Activated CD4-positive, alpha-beta T cell treated with anti-CD3 and anti-CD28 coated beads, Interleukin-2, Interleukin-4, amounts not matched to agents 100 ng/mL and 50 ng/mL, durations not matched to agents 16 hours and 8 hours (primary cell): ENCODE data around the gene GALE.
"Not testable (repeated sequence)": the region's sequence is repeated elsewhere in the genome, so short reads cannot be mapped to it uniquely, and the experiment has no call there.

ENCODE experiments used
- DNase-seq: peaks from one replicate; pipeline ENCODE4 v3.0.0-alpha.2; 2020; ENCODE audit warnings: low spot score

The GALE gene

DNA sequence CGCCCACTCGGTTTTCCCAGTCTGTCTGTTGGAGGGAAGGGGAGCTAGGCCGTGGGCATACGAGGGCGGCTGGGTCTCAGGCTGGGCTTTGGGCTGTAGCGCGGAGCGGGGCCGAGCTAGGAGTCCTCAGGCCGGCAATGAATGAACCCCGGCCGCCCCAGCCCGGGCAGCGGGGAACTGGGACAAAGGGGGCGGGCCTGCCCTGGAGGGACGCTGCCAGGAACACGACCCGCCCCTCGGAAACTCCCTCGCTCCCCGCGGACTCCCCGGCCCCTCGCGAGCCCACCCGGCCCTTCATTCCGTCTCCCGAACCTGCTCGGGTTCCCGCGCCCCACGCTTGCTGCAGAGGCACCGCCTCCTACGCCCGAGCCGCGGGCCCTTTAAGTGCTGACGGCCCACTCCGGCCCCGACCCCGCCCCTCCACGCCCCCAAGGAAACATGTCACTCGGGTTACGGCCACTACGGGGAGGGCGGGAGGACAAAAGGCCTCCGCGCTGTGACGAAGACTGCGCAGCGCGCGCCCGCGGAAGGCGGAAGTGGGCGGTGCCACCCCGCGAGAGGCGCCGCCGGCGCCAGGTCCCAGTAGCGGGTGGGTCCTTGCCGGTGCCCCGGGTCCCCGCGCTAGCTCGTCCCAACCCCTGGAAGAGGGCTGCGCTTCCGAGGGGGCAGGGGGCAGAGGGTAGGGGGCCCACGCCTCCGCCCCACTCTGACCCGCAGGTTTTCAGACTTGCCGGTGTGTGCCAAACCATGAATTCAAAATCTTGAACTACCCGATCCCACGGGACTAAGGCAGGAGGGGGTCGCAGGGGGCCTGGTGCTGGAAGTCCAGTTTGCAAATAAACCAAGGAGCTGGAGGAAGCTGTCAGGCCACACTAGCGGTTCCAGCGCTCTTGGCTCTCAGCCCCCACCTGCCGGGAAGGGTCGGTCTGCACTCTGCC, at the start of gene GALE:
Gene GALE (minus strand): TSS at position 355 of the 938 bp plus-strand sequence. CDS start 1,747 bp downstream, outside the sequence.
- DNase-seq = peak; percentile 98

DNA sequence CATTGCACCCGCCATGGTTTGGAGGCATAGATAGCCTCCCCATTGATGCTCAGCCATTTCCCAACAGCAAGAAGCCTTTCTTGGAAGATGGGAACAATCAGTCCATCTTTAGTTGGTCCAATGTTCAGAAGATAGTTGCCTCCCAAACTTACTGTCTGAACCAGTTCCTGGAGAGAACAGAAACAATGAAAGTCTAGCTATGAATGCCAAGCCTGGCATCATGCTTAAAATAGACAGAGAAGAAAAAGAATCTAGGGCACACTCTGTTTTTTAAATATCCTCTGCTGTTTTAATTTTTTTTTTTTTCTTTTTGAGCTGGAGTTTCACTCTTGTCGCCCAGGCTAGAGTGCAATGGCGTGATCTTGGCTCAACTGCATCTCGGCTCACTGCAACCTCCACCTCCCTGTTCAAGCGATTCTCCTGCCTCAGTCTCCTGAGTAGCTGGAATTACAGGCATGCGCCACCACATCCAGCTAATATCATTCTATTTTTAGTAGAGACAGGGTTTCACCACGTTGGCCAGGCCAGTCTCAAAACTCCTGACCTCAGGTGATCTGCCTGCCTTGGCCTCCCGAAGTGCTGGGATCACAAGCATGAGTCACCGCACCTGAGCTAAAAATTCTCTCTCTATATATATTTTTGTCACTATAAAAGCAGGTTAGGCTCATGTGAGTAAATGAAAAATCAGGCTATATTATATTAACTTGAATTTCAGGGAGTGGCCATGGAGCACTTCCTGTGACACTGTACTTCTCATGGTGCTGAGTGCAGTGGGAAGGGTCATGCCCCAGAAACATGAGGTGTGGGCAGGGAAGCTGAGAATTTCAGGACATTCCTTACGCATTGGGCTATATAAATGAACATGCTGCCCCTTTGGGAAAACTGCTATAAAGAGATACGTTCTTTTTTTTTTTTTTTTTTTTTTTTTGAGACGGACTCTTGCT, 48.4 kb upstream of the GALE start:
- DNase-seq = no peak

DNA sequence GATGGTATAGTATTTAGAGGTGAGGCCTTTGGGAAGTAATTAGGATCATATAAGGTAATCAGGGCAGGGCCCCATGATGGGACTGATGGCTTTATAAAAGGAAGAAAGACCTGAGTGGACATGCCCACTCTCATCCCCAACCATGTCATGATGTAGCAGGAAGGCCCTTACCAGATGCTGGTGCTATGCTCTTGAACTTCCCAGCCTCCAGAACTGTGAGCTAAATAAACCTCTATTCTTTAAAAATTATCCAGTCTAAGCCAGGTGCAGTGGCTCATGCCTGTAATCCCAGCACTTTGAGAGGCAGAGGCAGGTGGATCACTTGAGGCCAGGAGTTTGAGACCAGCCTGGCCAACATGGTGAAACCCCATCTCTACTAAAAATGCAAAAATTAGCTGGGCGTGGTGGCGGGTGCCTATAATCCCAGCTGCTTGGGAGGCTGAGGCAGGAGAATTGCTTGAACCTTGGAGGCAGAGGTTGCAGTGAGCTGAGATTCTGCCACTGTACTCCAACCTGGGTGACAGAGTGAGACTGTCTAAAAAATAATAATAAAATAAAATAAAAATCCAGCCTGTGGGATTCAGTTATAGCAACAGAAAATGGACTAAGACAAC, 47.0 kb upstream of the GALE start:
- not testable (repeated sequence) for DNase-seq

DNA sequence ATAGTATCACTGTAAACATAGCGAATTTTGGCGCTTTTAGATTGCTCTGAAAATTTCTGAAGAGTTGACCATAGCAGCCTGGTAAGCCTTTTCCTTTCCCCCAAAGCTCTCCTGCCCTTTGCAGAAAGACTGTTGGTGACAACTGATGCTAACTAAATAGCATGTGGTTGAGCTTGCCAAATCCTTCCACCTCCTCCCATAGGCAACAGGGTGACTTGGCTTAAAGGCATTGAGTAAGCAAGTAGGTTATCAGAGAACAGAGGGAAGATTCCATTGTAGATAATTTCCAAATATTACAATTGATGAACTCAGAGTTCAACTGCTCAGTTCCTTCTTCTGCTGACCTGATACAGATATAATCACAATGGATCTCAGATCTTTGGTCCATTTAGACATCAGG, 44.6 kb upstream of the GALE start:
- no peak for DNase-seq

DNA sequence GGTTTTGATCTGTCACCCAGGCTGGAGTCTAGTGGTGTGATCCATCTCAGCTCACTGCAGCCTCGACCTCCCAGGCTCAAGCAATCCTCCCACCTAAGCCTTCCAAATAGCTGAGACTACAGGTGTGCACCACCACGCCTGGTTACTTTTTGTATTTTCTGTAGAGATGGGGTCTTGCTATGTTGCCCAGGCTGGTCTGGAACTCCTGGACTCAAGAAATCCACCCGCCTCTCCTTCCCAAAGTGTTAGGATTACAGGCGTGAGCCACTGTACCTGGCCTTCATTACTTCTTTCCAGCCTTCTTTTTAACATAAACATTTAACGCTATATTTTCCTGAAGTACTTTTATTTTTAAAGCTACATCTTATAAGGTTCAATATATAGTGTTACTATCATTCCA, 43.1 kb upstream of the GALE start:
- DNase-seq = no peak

DNA sequence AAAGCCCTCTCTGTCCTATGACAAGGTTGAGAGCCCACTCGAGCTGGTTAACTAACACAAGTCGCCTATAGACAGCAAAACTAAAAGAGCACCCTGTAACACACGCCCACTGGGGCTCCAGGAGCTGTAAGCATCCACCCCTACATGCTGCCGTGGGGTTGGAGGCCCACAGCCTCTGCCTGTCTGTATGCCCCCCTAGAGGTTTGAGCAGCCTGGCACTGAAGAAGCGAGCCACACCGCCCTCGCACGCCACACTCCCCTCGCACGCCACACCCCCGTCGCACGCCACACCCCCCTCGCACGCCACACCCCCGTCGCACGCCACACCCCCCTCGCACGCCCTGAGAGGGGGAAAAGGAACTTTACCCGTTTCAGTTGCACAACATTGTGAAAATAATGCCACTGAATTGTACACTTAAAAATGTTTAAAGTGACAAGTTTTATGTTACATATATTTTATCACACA, 37.9 kb upstream of the GALE start:
- peak; percentile 64 for DNase-seq

DNA sequence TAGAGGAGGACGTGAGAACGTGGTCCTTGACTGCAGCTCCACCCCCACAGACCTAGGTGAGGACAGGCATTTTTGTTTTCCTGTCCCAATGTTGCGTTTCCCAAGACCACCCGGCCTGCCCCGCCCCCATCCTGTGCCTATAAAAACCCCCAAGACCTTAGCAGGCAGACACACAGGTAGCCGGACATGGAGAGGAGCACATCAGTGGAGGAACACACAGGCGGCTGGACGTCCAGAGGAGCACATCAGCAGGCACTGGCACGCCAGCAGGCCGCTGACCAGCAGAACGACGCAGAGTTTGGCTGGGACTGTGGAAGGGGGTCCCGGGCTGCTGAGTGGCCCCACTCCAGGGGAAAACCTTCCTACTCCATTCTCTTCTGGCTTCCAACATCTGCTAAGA, 37.4 kb upstream of the GALE start:
- no peak for DNase-seq

DNA sequence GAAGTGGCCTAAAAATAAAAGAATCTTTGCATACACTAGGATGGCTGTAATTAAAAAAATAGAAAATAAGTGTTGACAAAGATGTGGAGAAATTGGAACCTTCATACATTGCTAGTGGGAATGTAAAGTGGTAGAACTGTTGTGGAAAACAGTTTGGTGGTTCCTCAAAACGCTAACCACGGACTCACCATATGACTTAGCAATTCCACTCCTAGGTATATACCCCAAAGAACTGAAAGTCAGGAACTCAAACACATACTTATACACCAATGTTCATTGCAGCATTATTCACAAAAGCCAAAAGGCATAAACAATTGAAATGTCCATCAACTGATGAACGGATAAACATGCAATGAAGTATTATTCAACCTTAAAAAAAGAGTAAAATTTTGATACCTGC, 35.5 kb upstream of the GALE start:
- DNase-seq = no peak

DNA sequence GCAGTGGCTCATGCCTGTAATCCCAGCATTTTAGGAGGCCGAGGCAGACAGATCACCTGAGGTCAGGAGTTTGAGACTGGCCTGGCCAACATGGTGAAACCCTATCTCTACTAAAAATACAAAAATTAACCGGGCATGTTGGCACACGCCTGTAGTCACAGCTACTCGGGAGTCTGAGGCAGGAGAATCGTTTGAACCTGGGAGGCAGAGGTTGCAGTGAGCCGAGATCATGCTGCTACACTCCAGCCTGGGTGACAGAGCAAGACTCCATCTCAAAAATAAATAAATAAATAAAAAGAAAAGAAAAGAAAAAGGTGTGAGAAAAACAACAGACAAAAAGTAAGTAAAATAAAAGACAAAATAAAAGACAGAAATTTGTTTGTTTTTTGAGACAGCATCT, 33.6 kb upstream of the GALE start:
- not testable (repeated sequence) for DNase-seq

DNA sequence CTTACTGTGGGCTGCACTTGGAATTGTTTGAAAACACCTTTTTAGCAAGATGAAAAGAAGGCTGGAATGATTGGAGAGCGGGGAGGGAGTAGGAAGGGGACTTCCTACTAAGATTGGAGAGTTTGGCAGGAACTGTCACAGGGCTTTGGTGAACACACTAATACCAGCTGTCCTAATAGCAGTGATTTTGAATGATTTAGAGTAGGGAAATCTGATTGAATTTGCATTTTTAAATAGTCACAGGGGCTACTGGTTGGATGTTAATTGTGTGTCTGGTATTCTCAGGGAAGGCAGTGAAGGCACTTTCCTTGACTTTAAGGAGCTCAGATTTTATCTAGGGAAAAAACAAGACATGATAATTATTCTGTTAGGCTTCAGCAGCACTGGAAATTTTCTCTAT, 27.2 kb upstream of the GALE start:
- no peak for DNase-seq

DNA sequence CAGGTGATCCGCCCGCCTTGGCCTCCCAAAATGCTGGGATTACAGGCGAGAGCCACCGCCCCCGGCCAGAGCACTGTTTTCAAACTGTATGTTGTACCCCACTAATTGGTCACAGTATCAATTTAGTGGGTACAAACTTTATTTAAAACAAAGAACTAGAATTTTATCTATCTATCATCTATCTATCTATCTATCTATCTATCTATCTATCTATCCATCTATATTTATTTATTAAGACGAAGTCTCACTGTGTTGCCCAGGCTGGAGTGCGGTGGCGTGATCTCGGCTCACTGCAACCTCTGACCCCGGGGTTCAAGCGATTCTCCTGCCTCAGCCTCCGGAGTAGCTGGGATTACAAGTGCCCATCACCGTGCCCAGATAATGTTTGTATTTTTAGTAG, 26.0 kb upstream of the GALE start:
- DNase-seq = not testable (repeated sequence)

DNA sequence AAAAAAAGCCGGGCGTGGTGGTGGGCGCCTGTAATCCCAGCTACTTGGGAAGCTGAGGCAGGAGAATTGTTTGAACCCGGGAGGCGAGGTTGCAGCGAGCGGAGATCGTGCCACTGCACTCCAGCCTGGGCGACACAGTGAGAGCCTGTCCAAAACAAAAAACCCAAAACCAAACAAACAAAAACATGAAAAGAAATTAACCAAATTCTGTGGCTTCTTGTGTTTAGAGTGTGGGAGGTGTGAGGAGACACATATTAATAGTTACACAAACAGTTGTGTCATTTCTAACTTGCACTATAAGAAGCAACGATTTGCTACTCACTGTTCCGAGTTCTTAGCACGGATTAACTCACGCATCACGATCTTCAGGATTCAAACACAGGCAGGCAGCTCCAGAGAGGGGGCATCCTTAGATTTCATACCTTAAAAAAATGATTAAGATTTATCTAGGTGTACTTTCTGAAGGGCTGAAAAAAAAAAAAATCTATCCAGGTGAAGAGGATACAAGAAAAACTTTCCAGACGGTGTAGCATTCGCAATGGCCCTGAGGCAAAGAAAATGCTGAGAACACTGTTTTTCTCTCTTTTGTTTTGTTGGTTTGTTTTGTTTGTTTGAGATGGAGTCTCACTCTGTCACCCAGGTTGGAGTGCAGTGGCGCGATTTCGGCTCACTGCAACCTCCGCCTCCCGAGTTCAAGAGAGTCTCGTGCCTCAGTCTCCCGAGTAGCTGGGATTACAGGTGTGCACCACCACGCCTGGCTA, 25.4 kb upstream of the GALE start:
- peak; percentile 25 for DNase-seq

DNA sequence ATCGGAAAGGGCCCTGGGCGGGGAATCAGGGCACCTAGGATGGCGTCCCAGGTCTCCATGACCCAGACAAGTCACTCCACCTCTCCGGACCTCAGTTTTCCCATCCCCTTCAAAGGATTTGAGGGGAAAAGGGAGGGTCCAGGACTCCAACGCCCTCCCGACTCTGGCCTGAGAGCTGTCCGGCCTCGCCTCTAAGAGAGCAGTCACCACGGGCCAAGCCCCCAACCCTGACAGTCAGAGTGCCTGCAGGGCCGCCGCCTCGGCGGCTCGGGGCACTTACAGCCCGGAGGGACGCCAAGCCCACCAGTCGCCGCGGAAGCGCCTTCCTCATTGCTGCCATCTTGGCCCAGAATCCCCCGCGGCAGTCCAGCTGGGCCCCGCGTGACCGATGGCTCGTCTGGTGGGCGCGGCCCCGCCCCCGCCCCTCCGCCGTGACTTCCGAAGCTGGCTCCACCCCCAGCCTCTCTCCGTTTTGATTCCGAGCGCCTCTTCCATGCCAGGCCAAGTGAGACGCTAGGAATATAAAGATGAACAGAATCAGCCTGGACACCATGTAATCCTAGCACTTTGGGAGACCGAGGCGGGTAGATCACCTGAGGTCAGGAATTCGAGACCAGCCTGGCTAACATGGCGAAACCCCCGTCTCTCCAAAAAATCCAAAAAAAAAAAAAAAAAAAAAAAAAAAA, 24.7 kb upstream of the GALE start, which contains the start of gene HMGCL:
Gene HMGCL (minus strand): TSS at position 354 of the 686 bp plus-strand sequence. CDS start 14 bp downstream, at position 340.
- DNase-seq = peak; percentile 86

DNA sequence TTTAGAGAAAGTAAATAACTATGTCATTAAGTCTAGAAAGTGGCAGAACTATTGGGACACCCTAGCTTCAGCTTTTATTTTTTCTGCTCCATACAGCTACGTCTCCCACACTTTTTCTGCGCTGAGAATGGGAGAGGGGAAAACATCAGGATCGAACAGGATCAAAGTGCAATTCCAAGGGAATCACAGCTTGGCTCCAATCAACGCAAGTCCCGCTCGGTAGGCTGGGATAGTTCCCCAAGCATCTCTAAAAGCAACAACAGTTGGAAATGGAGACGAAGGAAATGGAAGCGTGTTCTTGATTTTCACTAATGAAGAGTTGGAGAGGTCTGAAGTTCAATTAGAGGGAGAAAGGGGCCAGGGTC, 24.1 kb upstream of the GALE start:
- no peak for DNase-seq

DNA sequence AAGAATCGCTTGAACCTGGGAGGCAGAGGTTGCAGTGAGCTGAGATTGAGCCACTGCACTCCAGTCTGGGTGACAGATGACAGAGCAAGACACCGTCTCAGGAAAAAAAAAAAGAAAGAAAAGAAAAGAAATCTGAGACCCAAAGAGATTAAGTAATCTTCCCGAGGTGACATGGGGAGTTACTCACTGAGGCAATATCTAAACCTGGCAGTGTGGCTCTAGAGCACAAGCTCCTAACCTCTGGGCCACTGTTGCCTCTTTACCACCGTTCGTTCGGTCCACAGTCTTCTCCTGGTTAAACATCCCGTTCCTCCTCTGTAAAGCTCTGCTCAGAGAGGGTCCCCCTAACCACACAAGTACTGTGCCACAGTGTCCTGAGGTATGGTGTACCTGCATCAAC, 23.2 kb upstream of the GALE start:
- DNase-seq = no peak

DNA sequence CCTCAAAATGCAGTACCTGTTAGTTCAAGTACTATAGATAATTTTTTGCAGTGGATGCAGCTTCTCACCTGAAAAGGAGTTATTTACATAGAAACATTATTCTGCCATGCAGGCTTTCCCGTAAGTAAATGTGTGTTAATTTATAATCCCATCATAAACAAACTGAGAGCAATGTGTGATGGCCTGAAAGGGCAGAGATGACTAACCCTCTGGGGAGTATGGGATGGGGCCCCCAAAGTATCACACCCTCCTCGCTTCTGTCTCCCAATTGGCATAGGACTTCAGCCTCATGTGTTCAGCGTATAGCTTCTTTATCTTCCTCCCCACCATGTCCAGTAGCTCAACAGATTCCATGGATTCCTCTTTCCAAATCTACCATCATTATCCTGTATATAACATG, 17.1 kb upstream of the GALE start:
- no peak for DNase-seq

DNA sequence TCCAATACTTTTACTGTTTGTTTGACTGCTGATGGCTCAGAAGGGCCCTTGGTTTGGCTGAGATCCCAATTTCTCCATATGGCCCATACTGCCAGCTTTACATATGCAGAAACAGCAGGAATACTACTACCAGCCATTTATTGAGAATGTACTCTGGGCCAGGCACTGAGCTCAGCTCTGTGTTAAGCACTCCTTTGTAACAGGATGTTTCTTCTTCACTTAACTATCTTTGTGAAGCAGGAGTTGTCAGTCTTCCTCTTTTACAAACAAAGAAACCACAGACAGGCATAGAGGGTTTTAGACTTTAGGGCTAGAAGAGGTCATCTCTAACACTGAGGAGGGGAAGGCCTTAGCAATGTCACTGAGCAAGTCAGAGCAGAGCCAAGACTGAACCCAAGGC, 16.4 kb upstream of the GALE start:
- no peak for DNase-seq

DNA sequence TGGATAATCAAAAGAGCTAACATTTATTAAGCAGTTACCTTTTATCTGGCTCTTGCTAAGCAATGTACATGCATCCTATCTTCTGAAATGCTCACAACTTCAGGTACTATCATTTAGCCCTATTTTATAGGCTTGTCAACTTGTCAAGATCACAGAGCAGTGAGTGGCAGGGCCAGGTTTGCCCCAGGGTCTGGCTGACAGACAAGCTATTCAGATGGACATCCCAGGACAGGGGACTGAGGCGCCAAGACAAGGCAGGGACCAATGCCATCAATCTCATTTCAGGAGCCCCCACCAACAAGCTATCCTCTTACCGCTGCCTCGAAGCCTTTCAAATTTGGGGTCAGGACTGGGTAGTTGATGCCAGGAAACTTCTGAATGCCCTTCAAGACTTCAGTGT, 15.8 kb upstream of the GALE start:
- no peak for DNase-seq

DNA sequence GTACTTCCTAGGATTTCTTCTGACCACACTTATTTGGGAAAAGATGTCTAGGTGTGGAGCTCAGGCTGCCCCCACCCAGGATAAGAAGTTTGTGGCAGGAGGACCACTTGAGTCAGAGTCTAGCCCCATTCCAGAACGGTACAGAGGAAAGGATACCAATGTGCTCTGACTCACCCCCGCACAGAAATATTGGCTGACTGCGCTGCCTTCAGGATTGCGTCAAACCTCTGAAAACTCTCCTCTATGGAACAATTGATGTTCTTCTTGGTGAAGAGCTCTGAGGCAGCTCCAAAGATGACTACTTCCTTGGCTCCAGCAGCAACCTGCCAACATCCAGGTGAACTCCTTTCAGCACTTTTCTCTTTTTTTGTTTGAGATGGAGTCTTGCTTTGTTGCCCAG, 13.5 kb upstream of the GALE start:
- DNase-seq = no peak

DNA sequence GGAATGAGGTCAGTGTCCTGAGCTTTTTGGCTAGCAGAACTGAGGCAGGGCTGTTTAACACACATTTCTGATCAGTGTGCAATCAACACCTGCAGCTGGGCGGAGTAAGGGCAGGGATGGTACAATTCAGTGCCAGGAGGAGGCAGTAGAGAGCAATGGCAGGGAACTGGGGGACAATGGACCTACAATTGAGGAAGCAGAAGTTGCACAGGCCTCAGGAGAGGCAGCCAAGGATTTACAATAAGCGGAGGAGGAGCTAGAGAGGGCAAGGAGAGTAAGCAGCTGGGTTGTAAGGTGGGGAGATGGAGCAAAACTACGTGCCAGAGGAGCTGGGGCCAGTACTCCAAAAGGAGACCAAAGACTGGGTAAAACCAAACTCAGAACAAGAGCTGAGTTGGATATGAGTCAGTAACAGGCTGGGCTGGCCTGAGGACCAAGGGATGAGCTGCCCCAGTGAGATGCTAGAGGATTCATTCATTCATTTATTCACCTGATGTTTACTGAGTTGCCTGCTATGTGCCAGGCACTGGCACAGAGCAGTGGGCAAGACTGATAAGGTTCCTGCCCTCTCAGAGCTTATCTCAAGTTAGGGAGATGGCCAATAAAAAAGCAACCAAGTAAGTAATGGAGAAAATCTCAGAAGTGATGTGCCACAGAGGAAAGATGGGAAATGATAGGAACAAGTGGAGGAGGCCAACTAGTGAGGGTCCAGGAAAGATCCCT, 10.4 kb upstream of the GALE start:
- DNase-seq = peak; percentile 53
